Measurements from ENCODE around the gene EIF4G1.

EIF4G1 gene

DNA sequence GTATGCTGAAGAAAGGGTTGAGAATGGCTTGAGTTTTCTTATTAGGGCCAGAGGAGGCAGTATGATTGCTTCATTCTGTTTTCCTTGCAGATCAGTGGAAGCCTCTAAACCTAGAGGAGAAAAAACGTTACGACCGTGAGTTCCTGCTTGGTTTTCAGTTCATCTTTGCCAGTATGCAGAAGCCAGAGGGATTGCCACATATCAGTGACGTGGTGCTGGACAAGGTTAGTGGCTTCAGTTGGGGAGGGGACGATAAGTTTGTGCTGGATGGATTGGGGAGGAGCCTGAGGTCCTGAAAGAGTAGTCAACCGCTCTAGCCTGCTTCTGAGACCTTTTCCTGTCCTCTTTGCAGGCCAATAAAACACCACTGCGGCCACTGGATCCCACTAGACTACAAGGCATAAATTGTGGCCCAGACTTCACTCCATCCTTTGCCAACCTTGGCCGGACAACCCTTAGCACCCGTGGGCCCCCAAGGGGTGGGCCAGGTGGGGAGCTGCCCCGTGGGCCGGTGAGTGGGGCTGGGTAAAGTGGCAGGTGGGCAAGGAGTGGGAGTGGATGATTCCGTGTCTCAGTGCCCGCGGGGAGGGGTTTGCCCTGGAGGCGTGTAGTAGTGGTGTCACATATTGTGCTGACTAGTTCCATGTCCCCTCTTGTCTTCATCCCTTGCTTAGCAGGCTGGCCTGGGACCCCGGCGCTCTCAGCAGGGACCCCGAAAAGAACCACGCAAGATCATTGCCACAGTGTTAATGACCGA is 8.5 kb downstream of the EIF4G1 start:
- DNase-seq (ENCODE audit: low read depth), result no peak
- H3K4me3 ChIP-seq (ENCODE audit: low read length), result no peak overlapping the region
- TF ChIP-seq, protein P1, sequence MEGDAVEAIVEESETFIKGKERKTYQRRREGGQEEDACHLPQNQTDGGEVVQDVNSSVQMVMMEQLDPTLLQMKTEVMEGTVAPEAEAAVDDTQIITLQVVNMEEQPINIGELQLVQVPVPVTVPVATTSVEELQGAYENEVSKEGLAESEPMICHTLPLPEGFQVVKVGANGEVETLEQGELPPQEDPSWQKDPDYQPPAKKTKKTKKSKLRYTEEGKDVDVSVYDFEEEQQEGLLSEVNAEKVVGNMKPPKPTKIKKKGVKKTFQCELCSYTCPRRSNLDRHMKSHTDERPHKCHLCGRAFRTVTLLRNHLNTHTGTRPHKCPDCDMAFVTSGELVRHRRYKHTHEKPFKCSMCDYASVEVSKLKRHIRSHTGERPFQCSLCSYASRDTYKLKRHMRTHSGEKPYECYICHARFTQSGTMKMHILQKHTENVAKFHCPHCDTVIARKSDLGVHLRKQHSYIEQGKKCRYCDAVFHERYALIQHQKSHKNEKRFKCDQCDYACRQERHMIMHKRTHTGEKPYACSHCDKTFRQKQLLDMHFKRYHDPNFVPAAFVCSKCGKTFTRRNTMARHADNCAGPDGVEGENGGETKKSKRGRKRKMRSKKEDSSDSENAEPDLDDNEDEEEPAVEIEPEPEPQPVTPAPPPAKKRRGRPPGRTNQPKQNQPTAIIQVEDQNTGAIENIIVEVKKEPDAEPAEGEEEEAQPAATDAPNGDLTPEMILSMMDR (IDR thresholded peaks at IDR 0.05; ENCODE audit: insufficient read depth, low read depth, low read length, missing control alignments), result no peak

DNA sequence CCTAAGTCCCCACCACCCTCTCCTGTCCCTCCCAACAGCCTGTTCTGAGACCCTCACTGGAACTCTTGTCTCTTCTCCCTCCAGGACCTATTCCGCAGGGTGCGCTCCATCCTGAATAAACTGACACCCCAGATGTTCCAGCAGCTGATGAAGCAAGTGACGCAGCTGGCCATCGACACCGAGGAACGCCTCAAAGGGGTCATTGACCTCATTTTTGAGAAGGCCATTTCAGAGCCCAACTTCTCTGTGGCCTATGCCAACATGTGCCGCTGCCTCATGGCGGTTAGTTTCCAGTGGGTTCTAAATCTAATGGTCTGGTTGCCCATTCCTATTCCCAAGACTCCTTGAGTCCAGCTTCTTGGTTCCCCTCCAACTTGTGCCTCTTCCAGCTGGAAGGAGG is 9.3 kb downstream of the EIF4G1 start:
- H3K4me3 ChIP-seq (ENCODE audit: low read length), result no peak overlapping the region
- DNase-seq (ENCODE audit: low read depth), result no peak
- TF ChIP-seq, protein P1 (IDR thresholded peaks at IDR 0.05; ENCODE audit: insufficient read depth, low read depth, low read length, missing control alignments), result no peak

DNA sequence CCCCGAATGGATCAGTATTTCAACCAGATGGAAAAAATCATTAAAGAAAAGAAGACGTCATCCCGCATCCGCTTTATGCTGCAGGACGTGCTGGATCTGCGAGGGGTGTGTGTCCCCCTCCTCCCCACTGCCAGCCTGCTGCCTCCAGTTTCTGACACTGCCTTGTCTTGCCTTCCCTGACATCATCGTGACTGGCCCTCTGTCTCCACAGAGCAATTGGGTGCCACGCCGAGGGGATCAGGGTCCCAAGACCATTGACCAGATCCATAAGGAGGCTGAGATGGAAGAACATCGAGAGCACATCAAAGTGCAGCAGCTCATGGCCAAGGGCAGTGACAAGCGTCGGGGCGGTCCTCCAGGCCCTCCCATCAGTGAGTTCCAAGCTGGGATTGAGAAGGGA is 10.9 kb downstream of the EIF4G1 start:
- H3K4me3 ChIP-seq (ENCODE audit: low read length), result no peak overlapping the region
- TF ChIP-seq, protein P1 (IDR thresholded peaks at IDR 0.05; ENCODE audit: insufficient read depth, low read depth, low read length, missing control alignments), result no peak
- no peak for DNase-seq (ENCODE audit: low read depth)

DNA sequence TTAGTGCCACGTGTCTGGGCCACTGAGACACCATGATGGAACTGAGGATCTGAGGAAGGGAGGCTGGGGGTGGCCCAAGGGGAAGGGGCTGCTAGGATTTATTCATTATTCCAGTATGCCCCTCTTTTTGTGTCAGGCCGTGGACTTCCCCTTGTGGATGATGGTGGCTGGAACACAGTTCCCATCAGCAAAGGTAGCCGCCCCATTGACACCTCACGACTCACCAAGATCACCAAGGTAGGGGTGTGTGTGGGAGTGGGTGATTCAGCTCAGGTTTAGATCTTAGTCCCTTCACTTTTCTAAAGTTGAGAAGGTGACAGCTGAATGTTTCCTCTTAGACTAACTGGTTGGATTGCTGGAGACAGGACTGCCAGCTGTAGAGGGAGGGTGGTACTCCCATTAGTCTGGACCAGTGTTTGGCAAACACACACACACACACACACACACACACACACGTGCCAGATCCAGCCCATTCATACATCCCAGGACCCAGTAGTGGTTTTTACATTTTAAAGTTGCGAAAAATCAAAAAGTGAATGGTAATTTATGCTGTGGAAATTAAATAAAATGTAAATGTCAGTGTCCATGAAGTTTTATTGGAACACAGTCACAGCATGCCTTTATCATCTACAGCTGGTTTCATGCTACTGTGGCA is 11.4 kb downstream of the EIF4G1 start:
- TF ChIP-seq, protein P1 (IDR thresholded peaks at IDR 0.05; ENCODE audit: insufficient read depth, low read depth, low read length, missing control alignments), result no peak
- no peak overlapping the region for H3K4me3 ChIP-seq (ENCODE audit: low read length)
- peak; percentile 64 for DNase-seq (ENCODE audit: low read depth)

DNA sequence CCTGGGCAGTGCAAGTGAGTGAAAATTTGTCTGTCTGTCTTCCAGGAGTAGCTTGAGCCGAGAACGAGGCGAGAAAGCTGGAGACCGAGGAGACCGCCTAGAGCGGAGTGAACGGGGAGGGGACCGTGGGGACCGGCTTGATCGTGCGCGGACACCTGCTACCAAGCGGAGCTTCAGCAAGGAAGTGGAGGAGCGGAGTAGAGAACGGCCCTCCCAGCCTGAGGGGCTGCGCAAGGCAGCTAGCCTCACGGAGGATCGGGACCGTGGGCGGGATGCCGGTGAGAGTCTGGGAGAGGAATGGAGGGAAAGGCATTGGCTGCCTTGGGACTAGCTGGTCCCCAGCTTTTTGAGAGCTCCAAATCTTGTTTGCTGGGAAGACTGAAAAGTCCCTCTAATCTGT is 12.8 kb downstream of the EIF4G1 start:
- TF ChIP-seq, protein P1 (IDR thresholded peaks at IDR 0.05; ENCODE audit: insufficient read depth, low read depth, low read length, missing control alignments), result no peak
- no peak for DNase-seq (ENCODE audit: low read depth)

DNA sequence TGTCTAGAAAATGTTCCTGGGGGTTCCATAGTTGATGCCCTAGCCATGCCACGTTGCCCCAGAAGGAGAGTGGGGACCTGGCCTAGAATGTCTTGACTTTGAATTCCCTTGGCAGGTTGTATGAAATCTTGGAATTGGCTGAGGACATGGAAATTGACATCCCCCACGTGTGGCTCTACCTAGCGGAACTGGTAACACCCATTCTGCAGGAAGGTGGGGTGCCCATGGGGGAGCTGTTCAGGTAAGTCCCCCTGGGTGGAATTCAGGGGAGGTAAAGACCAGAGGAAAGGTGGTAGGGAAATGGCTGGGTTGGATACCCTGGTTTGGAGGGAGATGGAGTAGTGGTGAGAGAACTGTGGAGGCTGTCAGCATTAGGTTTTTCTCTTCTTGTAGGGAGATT is 14.1 kb downstream of the EIF4G1 start:
- DNase-seq (ENCODE audit: low read depth), result no peak
- TF ChIP-seq, protein P1 (IDR thresholded peaks at IDR 0.05; ENCODE audit: insufficient read depth, low read depth, low read length, missing control alignments), result no peak
- H3K4me3 ChIP-seq (ENCODE audit: low read length), result no peak overlapping the region

More for the DNA sequence above, 12.8 kb downstream of the EIF4G1 start:
- no peak overlapping the region for H3K4me3 ChIP-seq (ENCODE audit: low read length)
